GM12878 (cell line): Measurements from ENCODE around the gene GK. TPM values are rescaled to one million over a fixed set of nuclear protein-coding genes. Genes with fewer than 3 reads are reported as not detected.
"Not testable (repeated sequence)": the region's sequence is repeated elsewhere in the genome, so short reads cannot be mapped to it uniquely, and the experiment has no call there.

ENCODE experiments used
- ATAC-seq: fragments of 200-7000 bp; cut with Tn5 transposase; 3 replicates; pipeline ENCODE4 v1.9.1; 2020; ENCODE audit warnings: mild to moderate bottlenecking, moderate library complexity
- BruUV-seq: library from RNA; stranded (reverse); fragments of 400-500 nt; replicated peaks from 2 replicates; lab custom pipeline; 2021; lab: Mats Ljungman, UMichigan
- CTCF ChIA-PET: fragments of 300-600 bp; sonication (Branson Sonifier 250); formaldehyde crosslinking; extraction: SDS; loops from one replicate; lab custom pipeline; 2021; ENCODE audit warnings: inconsistent platforms; lab: Yijun Ruan, JAX
- POLR2A ChIA-PET: fragments of 350-600 bp; formaldehyde crosslinking; extraction: SDS; loops from one replicate; lab custom pipeline; 2021; ENCODE audit warnings: inconsistent platforms; lab: Charles Lee
- RAD21 ChIA-PET: fragments of 300-600 bp; sonication (Branson Sonifier 250); formaldehyde crosslinking; loops from one replicate; lab custom pipeline; 2023; ENCODE audit warnings: antibody characterized with exemption; ENCODE audit not compliant: unreplicated experiment; lab: Charles Lee
- SMC1A ChIA-PET: fragments of 300-600 bp; sonication (Branson Sonifier 250); formaldehyde crosslinking; loops from one replicate; lab custom pipeline; 2023; ENCODE audit not compliant: unreplicated experiment, uncharacterized antibody; lab: Charles Lee
- DNase-seq: peaks from one replicate; pipeline ENCODE4 v3.0.0-alpha.2; 2011; ENCODE audit warnings: low read depth, low spot score
- FAIRE-seq: peaks from 3 replicates; lab custom pipeline; 2011; peaks lifted over from hg19 to GRCh38; lab: Jason Lieb, UNC
- H2AFZ ChIP-seq: 2 replicates; pipeline ENCODE4 v1.6.0; 2011; ENCODE audit warnings: low read depth, low read length, control low read depth; ENCODE audit not compliant: control insufficient read depth
- H3K27ac ChIP-seq: 2 replicates; pipeline ENCODE4 v1.5.1; 2011; ENCODE audit warnings: control low read depth; ENCODE audit not compliant: control insufficient read depth, insufficient read depth
- H3K27me3 ChIP-seq, 2 experiments: replicated peaks in 1 of 2; 2 replicates each; pipeline versions ENCODE4 v1.6.0 to v1.6.1; 2011; ENCODE audit warnings: low read length in 1 of 2; ENCODE audit not compliant: control insufficient read depth in 2 of 2, insufficient read depth in 2 of 2
- H3K36me3 ChIP-seq, 2 experiments: 2 replicates each; pipeline ENCODE4 v1.5.1; 2011; ENCODE audit warnings: low read length in 1 of 2; ENCODE audit not compliant: control insufficient read depth in 2 of 2, insufficient read depth in 2 of 2
- H3K4me1 ChIP-seq: 2 replicates; pipeline ENCODE4 v1.6.1; 2011; ENCODE audit warnings: mild to moderate bottlenecking, low read length, moderate library complexity, mixed read lengths; ENCODE audit not compliant: control insufficient read depth, insufficient read depth
- H3K4me2 ChIP-seq: 2 replicates; pipeline ENCODE4 v1.6.0; 2011; ENCODE audit warnings: control low read depth; ENCODE audit not compliant: control insufficient read depth, insufficient read depth
- H3K4me3 ChIP-seq: fragments of 200-600 bp; sonication (generic); 2 replicates; pipeline ENCODE4 v1.5.1; 2016
- H3K79me2 ChIP-seq: 2 replicates; pipeline ENCODE4 v1.6.0; 2011; ENCODE audit warnings: low read length; ENCODE audit not compliant: control insufficient read depth, insufficient read depth
- H3K9ac ChIP-seq: 2 replicates; pipeline ENCODE4 v1.8.0; 2011; ENCODE audit warnings: low read length, control low read depth, mixed read lengths; ENCODE audit not compliant: control insufficient read depth, insufficient read depth
- H3K9me3 ChIP-seq: replicated peaks from 3 replicates; pipeline ENCODE4 v1.5.1; 2011; ENCODE audit warnings: mild to moderate bottlenecking, low read length; ENCODE audit not compliant: control insufficient read depth, insufficient read depth
- H4K20me1 ChIP-seq: 2 replicates; pipeline ENCODE4 v1.6.0; 2011; ENCODE audit not compliant: control insufficient read depth, insufficient read depth
- CREM ChIP-seq: IDR thresholded peaks from 2 replicates; pipeline ENCODE4 v1.6.1; 2014; ENCODE audit warnings: antibody characterized with exemption, low read depth
- ELK1 ChIP-seq: IDR thresholded peaks from 2 replicates; pipeline ENCODE4 v1.6.1; 2012; ENCODE audit warnings: low read depth, low read length, improper control_type of control experiment
- RAD21 ChIP-seq: IDR thresholded peaks from 2 replicates; pipeline ENCODE4 v1.6.1; 2011; ENCODE audit warnings: mild to moderate bottlenecking, low read depth, low read length, moderate library complexity; ENCODE audit not compliant: insufficient read depth
- SMC3 ChIP-seq: IDR thresholded peaks from 2 replicates; pipeline ENCODE4 v1.6.1; 2011; ENCODE audit warnings: low read length, improper control_type of control experiment, borderline replicate concordance
- ZZZ3 ChIP-seq: IDR thresholded peaks from 2 replicates; pipeline ENCODE4 v1.6.1; 2011; ENCODE audit warnings: low read depth; ENCODE audit not compliant: control insufficient read depth, insufficient read length
- WGBS: methylation state at CpG from one replicate; pipeline ENCODE4 v1.1.6; 2016; ENCODE audit warnings: low lambda C conversion rate; ENCODE audit not compliant: insufficient replicate concordance, insufficient coverage; ENCODE audit errors: missing lambda C conversion rate; 5-methylcytosine and 5-hydroxymethylcytosine counted together
- in situ Hi-C: fragments of 300-500 bp; cut with MboI; formaldehyde crosslinking; loops from 9 replicates; pipeline ENCODE4 v1.14.3; 2018; ENCODE audit warnings: mixed read lengths
- intact Hi-C: fragments of 100-400 bp; cut with micrococcal nuclease; formaldehyde crosslinking; loops from one replicate; pipeline ENCODE4 v1.14.2; 2022; ENCODE audit not compliant: unreplicated experiment
- polyA plus RNA-seq, 11 experiments: library from polyadenylated mRNA; depleted of rRNA in 4 of 11; unstranded in 6 of 11; stranded (reverse) in 5 of 11; fragments of >200 nt; fragmentation: Nextera tagmentation in 4 of 11; fragmentation: Illumina TruSeq in 1 of 11; extraction: Ambion mirVana in 4 of 11; extraction: Trizol in 1 of 11; gene quantifications; 1 replicate in 1 of 11; 2 replicates in 10 of 11; pipeline versions ENCODE4 v1.2.1 to v1.2.3, GENCODE V29; 2011 to 2016; ENCODE audit warnings: inconsistent platforms in 2 of 11, missing spikeins in 2 of 11, low read depth in 1 of 11
- total RNA-seq, 4 experiments: library from RNA; depleted of rRNA in 3 of 4; stranded (reverse); fragments of >200 nt in 3 of 4; fragmentation: Illumina TruSeq in 1 of 4; extraction: Trizol in 1 of 4; gene quantifications; 2 replicates each; pipeline versions ENCODE4 v1.2.1 to v1.2.3, GENCODE V29; 2013 to 2021
- TF ChIP-seq, protein P1 (sequence below), 3 experiments: IDR thresholded peaks in 2 of 3; conservative IDR thresholded peaks in 1 of 3; 2 replicates each; pipeline ENCODE4 v1.5.1; 2011; ENCODE audit warnings: low read depth in 3 of 3, low read length in 3 of 3, mild to moderate bottlenecking in 3 of 3, control low read depth in 2 of 3, moderate library complexity in 2 of 3, inconsistent platforms in 1 of 3, mixed read lengths in 1 of 3; ENCODE audit not compliant: control insufficient read depth in 2 of 3, insufficient read depth in 1 of 3; ENCODE audit errors: extremely low read depth in 1 of 3

GK gene
- total and polyA plus RNA-seq, 10 of the 15 experiments (the other 5 are each of a cell fraction or from before 2014, with no cell fraction given) = 6.3 to 22.3 (median 11.1) TPM

DNA sequence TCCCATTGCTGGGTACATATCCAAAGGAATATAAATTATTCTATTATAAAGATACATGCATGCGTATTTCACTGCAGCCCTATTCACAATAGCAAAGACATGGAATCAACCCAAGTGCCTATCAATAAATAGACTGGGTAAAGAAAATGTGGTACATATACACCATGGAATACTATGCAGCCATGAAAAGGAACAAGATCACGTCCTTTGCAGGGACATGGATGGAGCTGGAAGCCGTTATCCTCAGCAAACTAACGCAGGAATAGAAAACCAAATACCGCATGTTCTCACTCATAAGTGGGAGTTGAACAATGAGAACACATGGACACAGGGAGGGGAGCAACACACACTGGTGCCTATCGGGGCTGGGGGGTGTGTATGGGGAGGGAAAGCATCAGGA is 19.2 kb upstream of the GK start:
- ChIA-PET RAD21 (interaction anchor here (1.4 to 2.0 kb wide), 2 partner anchors 63 to 101 kb away, joined by 4 to 10 read pairs; no protein-coding TSS in a partner anchor), POLR2A (interaction anchor here (1.0 kb wide), 1 partner anchor 104 kb away, joined by 3 read pairs; no protein-coding TSS in a partner anchor), SMC1A (interaction anchor here (0.9 to 1.9 kb wide), 4 partner anchors 12 to 78 kb away, joined by 3 to 4 read pairs (median 4); no protein-coding TSS in a partner anchor), CTCF (interaction anchor here (0.7 to 3.9 kb wide), 6 partner anchors 24 to 704 kb away, joined by 4 to 21 read pairs (median 8); no protein-coding TSS in a partner anchor)
- H3K27me3 ChIP-seq, H4K20me1 ChIP-seq, H3K4me2 ChIP-seq, H3K27ac ChIP-seq, H3K4me1 ChIP-seq, H3K79me2 ChIP-seq, H3K36me3 ChIP-seq, FAIRE-seq, in situ Hi-C loops, ATAC-seq, DNase-seq, H3K4me3 ChIP-seq, H3K9me3 ChIP-seq, H2AFZ ChIP-seq, H3K9ac ChIP-seq, BruUV-seq: not testable (repeated sequence)
- intact Hi-C loops = loop anchor here (2.0 kb wide), 1 partner anchor 187 kb away; no protein-coding TSS in a partner anchor
- 72% methylated on average over 6 of the region's 6 CpGs for WGBS

DNA sequence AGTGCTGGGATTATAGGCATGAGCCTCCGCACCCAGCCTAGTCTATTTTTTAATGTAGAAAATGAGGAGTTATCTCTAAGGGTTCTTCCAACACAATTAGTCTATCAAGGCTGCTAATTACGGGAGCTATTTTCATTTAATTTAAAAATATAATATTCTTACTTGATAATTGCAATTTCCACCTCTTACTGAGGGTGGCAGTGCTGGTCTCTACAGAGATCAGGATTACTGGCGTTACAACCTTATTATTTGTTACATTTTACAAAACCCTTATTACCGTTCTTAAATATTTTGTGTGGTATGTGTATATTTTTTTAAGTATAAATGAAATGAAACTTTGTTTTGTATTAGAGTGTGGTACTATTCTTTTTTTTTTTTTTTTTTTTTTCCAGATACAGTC is 17.6 kb upstream of the GK start:
- no peaks in the 10 kb centered on the region for H3K36me3 ChIP-seq
- no peaks in the 10 kb centered on the region for H4K20me1 ChIP-seq
- ATAC-seq (peak; percentile 42; the same call in 2 of the 3 replicates), FAIRE-seq (no peak), DNase-seq (no peak)
- H3K9ac ChIP-seq = no peak overlapping the region
- in situ Hi-C loops = no loop called here
- intact Hi-C loops = loop anchor here (2.0 to 5.0 kb wide), 3 partner anchors 77 to 252 kb away; partner anchors contain the start of gene TAB3
- ChIA-PET RAD21 (interaction anchor here (0.6 to 2.0 kb wide), 8 partner anchors 23 to 229 kb away, joined by 3 to 10 read pairs (median 4); no protein-coding TSS in a partner anchor), CTCF (interaction anchor here (0.7 to 3.9 kb wide), 17 partner anchors 23 to 402 kb away, joined by 3 to 21 read pairs (median 4); no protein-coding TSS in a partner anchor), POLR2A (no interaction called here), SMC1A (interaction anchor here (0.6 to 1.9 kb wide), 6 partner anchors 8 to 101 kb away, joined by 3 to 6 read pairs (median 4); no protein-coding TSS in a partner anchor)
- no peaks in the 10 kb centered on the region; the same call in 2 of the 3 replicates for H3K9me3 ChIP-seq
- no peaks in the 10 kb centered on the region for H3K27me3 ChIP-seq
- no peak overlapping the region for H2AFZ ChIP-seq
- 34% methylated on average over 4 of the region's 4 CpGs for WGBS
- H3K4me1 ChIP-seq = no peaks in the 10 kb centered on the region
- H3K4me3 ChIP-seq = no peak overlapping the region
- no peak overlapping the region for H3K4me2 ChIP-seq
- H3K79me2 ChIP-seq = no peaks in the 10 kb centered on the region
- no peak overlapping the region for H3K27ac ChIP-seq
- TF ChIP-seq ZZZ3 (no peak), ELK1 (no peak), CREM (no peak), SMC3 (peak; percentile 24; the same call in 1 of the 2 replicates), RAD21 (peak; percentile 55)
- TF ChIP-seq, protein P1, sequence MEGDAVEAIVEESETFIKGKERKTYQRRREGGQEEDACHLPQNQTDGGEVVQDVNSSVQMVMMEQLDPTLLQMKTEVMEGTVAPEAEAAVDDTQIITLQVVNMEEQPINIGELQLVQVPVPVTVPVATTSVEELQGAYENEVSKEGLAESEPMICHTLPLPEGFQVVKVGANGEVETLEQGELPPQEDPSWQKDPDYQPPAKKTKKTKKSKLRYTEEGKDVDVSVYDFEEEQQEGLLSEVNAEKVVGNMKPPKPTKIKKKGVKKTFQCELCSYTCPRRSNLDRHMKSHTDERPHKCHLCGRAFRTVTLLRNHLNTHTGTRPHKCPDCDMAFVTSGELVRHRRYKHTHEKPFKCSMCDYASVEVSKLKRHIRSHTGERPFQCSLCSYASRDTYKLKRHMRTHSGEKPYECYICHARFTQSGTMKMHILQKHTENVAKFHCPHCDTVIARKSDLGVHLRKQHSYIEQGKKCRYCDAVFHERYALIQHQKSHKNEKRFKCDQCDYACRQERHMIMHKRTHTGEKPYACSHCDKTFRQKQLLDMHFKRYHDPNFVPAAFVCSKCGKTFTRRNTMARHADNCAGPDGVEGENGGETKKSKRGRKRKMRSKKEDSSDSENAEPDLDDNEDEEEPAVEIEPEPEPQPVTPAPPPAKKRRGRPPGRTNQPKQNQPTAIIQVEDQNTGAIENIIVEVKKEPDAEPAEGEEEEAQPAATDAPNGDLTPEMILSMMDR (IDR thresholded peaks at IDR 0.05 in 2 of 3, conservative IDR thresholded peaks at IDR 0.05 in 1 of 3; ENCODE audit: control insufficient read depth in 2 of 3, extremely low read depth in 1 of 3, insufficient read depth in 1 of 3, low read depth in 3 of 3, low read length in 3 of 3) = peak; percentile 27 to 43 (median 36); a peak in 4 of 6 replicates
- BruUV-seq = no TSS peak
